ENCODE data around the gene TENT4B.

- no peak for TF ChIP-seq CTCF (IDR thresholded peaks at IDR 0.05; ENCODE audit: low read depth, low read length, poor library complexity, severe bottlenecking)
- TF ChIP-seq EZH2phosphoT487 (IDR thresholded peaks at IDR 0.05; ENCODE audit: borderline replicate concordance, low read length), result no peak
Measured at GRCh38 chr16:50278251-50278650, 125.1 kb downstream of the TENT4B start.
